PC-9 (cell line): ENCODE data around the gene OR1D5. TPM values are rescaled to one million over a fixed set of nuclear protein-coding genes. Genes with fewer than 3 reads are reported as not detected.

ENCODE experiments used
- BruUV-seq: library from RNA; stranded (reverse); fragments of 400-500 nt; replicated peaks from 2 replicates; lab custom pipeline; 2021; lab: Mats Ljungman, UMichigan
- CTCF ChIA-PET: fragments of 300-600 bp; sonication (Branson Sonifier 250); formaldehyde crosslinking; loops from one replicate; lab custom pipeline; 2022; ENCODE audit warnings: antibody characterized with exemption; lab: Charles Lee
- POLR2A ChIA-PET: fragments of 300-600 bp; sonication (Branson Sonifier 250); formaldehyde crosslinking; loops from one replicate; lab custom pipeline; 2022; ENCODE audit warnings: antibody characterized with exemption; ENCODE audit not compliant: unreplicated experiment; lab: Charles Lee
- DNase-seq, 2 experiments: peaks; one replicate each; pipeline versions ENCODE4 v3.0.0 to v3.0.0-alpha.2; 2015 to 2022; ENCODE audit warnings: mixed read lengths in 1 of 2
- H2AFZ ChIP-seq: fragments of 200-600 bp; sonication (generic); 2 replicates; pipeline ENCODE4 v1.8.1; 2017; ENCODE audit warnings: antibody characterized with exemption
- H3F3A ChIP-seq: fragments of 200-600 bp; sonication (generic); 2 replicates; pipeline ENCODE4 v1.8.1; 2017; ENCODE audit warnings: antibody characterized with exemption, mild to moderate bottlenecking, low read depth; ENCODE audit not compliant: insufficient read depth
- H3K27ac ChIP-seq: fragments of 200-600 bp; sonication (generic); 2 replicates; pipeline ENCODE4 v1.6.1; 2016; ENCODE audit warnings: mixed run types
- H3K27me3 ChIP-seq: fragments of 200-600 bp; sonication (generic); 2 replicates; pipeline ENCODE4 v1.6.1; 2016; ENCODE audit warnings: low read depth, mixed run types; ENCODE audit not compliant: insufficient read depth
- H3K36me3 ChIP-seq: fragments of 200-600 bp; sonication (generic); 2 replicates; pipeline ENCODE4 v1.6.1; 2016; ENCODE audit warnings: low read depth, mixed run types
- H3K4me1 ChIP-seq: fragments of 200-600 bp; sonication (generic); replicated peaks from 2 replicates; pipeline ENCODE4 v1.6.1; 2016; ENCODE audit warnings: mixed run types; ENCODE audit not compliant: insufficient read depth
- H3K4me2 ChIP-seq: fragments of 200-600 bp; sonication (generic); 2 replicates; pipeline ENCODE4 v1.6.1; 2017; ENCODE audit warnings: mixed run types
- H3K4me3 ChIP-seq: fragments of 200-600 bp; sonication (generic); 2 replicates; pipeline ENCODE4 v1.6.1; 2016; ENCODE audit warnings: mixed run types
- H3K79me2 ChIP-seq: fragments of 200-600 bp; sonication (generic); 2 replicates; pipeline ENCODE4 v1.6.1; 2017; ENCODE audit warnings: low read depth, mixed run types
- H3K9me2 ChIP-seq: fragments of 200-600 bp; sonication (generic); 2 replicates; pipeline ENCODE4 v1.8.1; 2017; ENCODE audit warnings: mild to moderate bottlenecking; ENCODE audit not compliant: insufficient read depth
- H3K9me3 ChIP-seq: fragments of 200-600 bp; sonication (generic); 2 replicates; pipeline ENCODE4 v1.8.1; 2016; ENCODE audit warnings: low read depth; ENCODE audit not compliant: insufficient read depth
- H4K20me1 ChIP-seq: fragments of 200-600 bp; sonication (generic); 2 replicates; pipeline ENCODE4 v1.8.1; 2017; ENCODE audit not compliant: insufficient read depth
- CTCF ChIP-seq: fragments of 200-600 bp; sonication (generic); conservative IDR thresholded peaks from 2 replicates; pipeline ENCODE4 v1.6.1; 2017; ENCODE audit warnings: mixed run types, antibody characterized with exemption, mild to moderate bottlenecking, moderate library complexity
- EZH2 ChIP-seq: fragments of 200-600 bp; sonication (generic); IDR thresholded peaks from 2 replicates; pipeline ENCODE4 v1.8.0; 2017; ENCODE audit warnings: antibody characterized with exemption, low read depth
- intact Hi-C: fragments of 100-400 bp; cut with micrococcal nuclease; formaldehyde crosslinking; loops from one replicate; pipeline ENCODE4 v1.10.0; 2022; ENCODE audit not compliant: unreplicated experiment
- total RNA-seq: library from RNA; stranded (reverse); gene quantifications from 2 replicates; pipeline ENCODE4 v1.2.3, GENCODE V29; 2021

OR1D5 gene
- total RNA-seq, 1 experiment from 2014 or later = not detected

GRCh38 chr17:3026856-3027751 is 36.3 kb downstream of the OR1D5 start:
- Histone ChIP-seq H3F3A (no peaks in the 10 kb centered on the region), H3K27ac (no peak overlapping the region), H3K79me2 (no peaks in the 10 kb centered on the region), H3K9me3 (no peaks in the 10 kb centered on the region; the same call in 1 of the 2 replicates), H3K4me3 (no peak overlapping the region), H2AFZ (no peak overlapping the region), H3K9me2 (no peaks in the 10 kb centered on the region), H3K4me2 (no peak overlapping the region), H3K4me1 (no peaks in the 10 kb centered on the region), H4K20me1 (no peaks in the 10 kb centered on the region), H3K36me3 (peaks cover 4% of the 10 kb centered on the region; the same call in 1 of the 2 replicates), H3K27me3 (no peaks in the 10 kb centered on the region)
- DNase-seq = no peak
- intact Hi-C loops = no loop called here
- TF ChIP-seq EZH2 (no peak), CTCF (no peak)
- POLR2A ChIA-PET = interaction anchor here (0.5 kb wide), 1 partner anchor 1162 kb away, joined by 12 read pairs; no protein-coding TSS in a partner anchor
- BruUV-seq = no TSS peak
- CTCF ChIA-PET = no interaction called here

- no peak overlapping the region for H3K4me2 ChIP-seq
- H4K20me1 ChIP-seq = no peaks in the 10 kb centered on the region
- BruUV-seq = no TSS peak
- peaks cover 4% of the 10 kb centered on the region; the same call in 1 of the 2 replicates for H3K36me3 ChIP-seq
- no peak overlapping the region for H3K4me3 ChIP-seq
- no peaks in the 10 kb centered on the region for H3F3A ChIP-seq
- POLR2A ChIA-PET = no interaction called here
- no peak overlapping the region for H3K27ac ChIP-seq
- intact Hi-C loops = no loop called here
- no peaks in the 10 kb centered on the region for H3K4me1 ChIP-seq
- H2AFZ ChIP-seq = no peak overlapping the region
- H3K9me2 ChIP-seq = no peaks in the 10 kb centered on the region
- TF ChIP-seq EZH2 (no peak), CTCF (no peak)
- no peaks in the 10 kb centered on the region for H3K79me2 ChIP-seq
- no peaks in the 10 kb centered on the region for H3K27me3 ChIP-seq
- no peaks in the 10 kb centered on the region; the same call in 1 of the 2 replicates for H3K9me3 ChIP-seq
- no peak for DNase-seq
- CTCF ChIA-PET = no interaction called here
Measured at GRCh38 chr17:3026125-3026855, 37.1 kb downstream of the OR1D5 start.

GRCh38 chr17:3025421-3026124 is 37.8 kb downstream of the OR1D5 start:
- intact Hi-C loops = no loop called here
- POLR2A ChIA-PET = no interaction called here

More at GRCh38 chr17:3025421-3026124, 37.8 kb downstream of the OR1D5 start:
- no peak for TF ChIP-seq EZH2
- no peak for TF ChIP-seq CTCF
- Histone ChIP-seq H4K20me1 (no peaks in the 10 kb centered on the region), H3K4me2 (no peak overlapping the region), H3K9me2 (no peaks in the 10 kb centered on the region), H3K4me1 (no peaks in the 10 kb centered on the region), H3K9me3 (no peaks in the 10 kb centered on the region; the same call in 1 of the 2 replicates), H3K4me3 (no peak overlapping the region), H2AFZ (no peak overlapping the region), H3K27ac (no peak overlapping the region), H3K36me3 (peaks cover 4% of the 10 kb centered on the region; the same call in 1 of the 2 replicates), H3F3A (no peaks in the 10 kb centered on the region), H3K27me3 (no peaks in the 10 kb centered on the region), H3K79me2 (no peaks in the 10 kb centered on the region)
- DNase-seq = no peak
- CTCF ChIA-PET = no interaction called here
- BruUV-seq = no TSS peak
